Mesenchymal stem cell (in vitro differentiated cells and primary cell): ENCODE data around the gene RTN4IP1.

Experiments used
- DNase-seq: peaks from one replicate; pipeline ENCODE4 v3.0.0-alpha.2; 2013
- H2AFZ ChIP-seq: one replicate; pipeline ENCODE4 v1.6.1; 2013; ENCODE audit warnings: low read depth, mild to moderate bottlenecking, control low read depth, inconsistent platforms, low read length, moderate library complexity
- H2AK5ac ChIP-seq: 2 replicates; pipeline ENCODE4 v1.6.1; 2013; ENCODE audit warnings: low read length, moderate library complexity, mild to moderate bottlenecking, inconsistent platforms; ENCODE audit not compliant: severe bottlenecking
- H2BK120ac ChIP-seq: one replicate; pipeline ENCODE4 v1.6.1; 2013; ENCODE audit warnings: low read depth, mild to moderate bottlenecking, inconsistent platforms, low read length, moderate library complexity
- H2BK12ac ChIP-seq, 2 experiments: one replicate each; pipeline ENCODE4 v1.6.1; 2013; ENCODE audit warnings: inconsistent platforms in 2 of 2, low read length in 2 of 2, mild to moderate bottlenecking in 2 of 2, moderate library complexity in 2 of 2, control low read depth in 1 of 2
- H2BK15ac ChIP-seq: one replicate; pipeline ENCODE4 v1.6.1; 2013; ENCODE audit warnings: mild to moderate bottlenecking, low read depth, inconsistent platforms; ENCODE audit not compliant: poor library complexity, severe bottlenecking
- H2BK5ac ChIP-seq: 2 replicates; pipeline ENCODE4 v1.6.1; 2013; ENCODE audit warnings: low read depth, mild to moderate bottlenecking, low read length, control low read depth, inconsistent platforms; ENCODE audit not compliant: poor library complexity, severe bottlenecking
- H3K14ac ChIP-seq, 2 experiments: one replicate each; pipeline ENCODE4 v1.6.1; 2013; ENCODE audit warnings: inconsistent platforms in 2 of 2, low read length in 2 of 2, control low read depth in 1 of 2, mild to moderate bottlenecking in 1 of 2, moderate library complexity in 1 of 2
- H3K18ac ChIP-seq, 2 experiments: one replicate each; pipeline ENCODE4 v1.6.1; 2013; ENCODE audit warnings: inconsistent platforms in 2 of 2, low read length in 2 of 2, control low read depth in 1 of 2, low read depth in 1 of 2, mild to moderate bottlenecking in 1 of 2
- H3K23ac ChIP-seq, 2 experiments: one replicate each; pipeline ENCODE4 v1.6.1; 2013; ENCODE audit warnings: inconsistent platforms in 2 of 2, low read length in 2 of 2, mild to moderate bottlenecking in 2 of 2, moderate library complexity in 2 of 2, control low read depth in 1 of 2
- H3K27ac ChIP-seq: 2 replicates; pipeline ENCODE4 v1.5.1; 2013; ENCODE audit warnings: mild to moderate bottlenecking, moderate library complexity, low read length, control low read depth, inconsistent platforms; ENCODE audit not compliant: poor library complexity, severe bottlenecking
- H3K27me3 ChIP-seq, 2 experiments: 2 replicates each; pipeline versions ENCODE4 v1.6.1 to v1.7.0; 2013; ENCODE audit warnings: low read length in 2 of 2, mild to moderate bottlenecking in 2 of 2, moderate library complexity in 2 of 2, control low read depth in 1 of 2, inconsistent platforms in 1 of 2; ENCODE audit not compliant: control insufficient read depth in 1 of 2, insufficient read depth in 1 of 2
- H3K36me3 ChIP-seq, 2 experiments: 2 replicates each; pipeline versions ENCODE4 v1.6.1 to v1.7.0; 2013; ENCODE audit warnings: low read length in 2 of 2, control low read depth in 1 of 2, inconsistent platforms in 1 of 2, low read depth in 1 of 2, mild to moderate bottlenecking in 1 of 2; ENCODE audit not compliant: insufficient read depth in 2 of 2, control insufficient read depth in 1 of 2
- H3K4ac ChIP-seq, 2 experiments: one replicate each; pipeline ENCODE4 v1.6.1; 2013; ENCODE audit warnings: inconsistent platforms in 2 of 2, low read length in 2 of 2, mild to moderate bottlenecking in 2 of 2, moderate library complexity in 2 of 2, control low read depth in 1 of 2, low read depth in 1 of 2
- H3K4me1 ChIP-seq: 2 replicates; pipeline ENCODE4 v1.6.1; 2013; ENCODE audit warnings: low read depth, low read length, control low read depth; ENCODE audit not compliant: control insufficient read depth, insufficient read depth
- H3K4me2 ChIP-seq: 2 replicates; pipeline ENCODE4 v1.6.1; 2013; ENCODE audit warnings: low read length, mild to moderate bottlenecking, inconsistent platforms; ENCODE audit not compliant: poor library complexity, severe bottlenecking
- H3K4me3 ChIP-seq, 2 experiments: 2 replicates each; pipeline versions ENCODE4 v1.5.1 to v1.7.0; 2013; ENCODE audit warnings: low read length in 2 of 2, mild to moderate bottlenecking in 2 of 2, control low read depth in 1 of 2, low read depth in 1 of 2; ENCODE audit not compliant: insufficient read depth in 1 of 2
- H3K79me1 ChIP-seq: replicated peaks from 2 replicates; pipeline ENCODE4 v1.6.1; 2013; ENCODE audit warnings: mild to moderate bottlenecking, control low read depth, low read length, inconsistent platforms; ENCODE audit not compliant: poor library complexity, severe bottlenecking
- H3K9ac ChIP-seq: 2 replicates; pipeline ENCODE4 v1.7.0; 2013; ENCODE audit warnings: mild to moderate bottlenecking, low read length, moderate library complexity
- H3K9me3 ChIP-seq: 2 replicates; pipeline ENCODE4 v1.7.0; 2013; ENCODE audit warnings: mild to moderate bottlenecking, low read length; ENCODE audit not compliant: control insufficient read depth
- H4K8ac ChIP-seq: one replicate; pipeline ENCODE4 v1.6.1; 2013; ENCODE audit warnings: inconsistent platforms, mild to moderate bottlenecking, low read length, moderate library complexity
- H4K91ac ChIP-seq: one replicate; pipeline ENCODE4 v1.6.1; 2013; ENCODE audit warnings: mild to moderate bottlenecking, low read length, inconsistent platforms
- WGBS: methylation state at CpG from one replicate; pipeline ENCODE4 v1.1.7; 2013; ENCODE audit warnings: mixed read lengths; 5-methylcytosine and 5-hydroxymethylcytosine counted together

Gene RTN4IP1

DNA sequence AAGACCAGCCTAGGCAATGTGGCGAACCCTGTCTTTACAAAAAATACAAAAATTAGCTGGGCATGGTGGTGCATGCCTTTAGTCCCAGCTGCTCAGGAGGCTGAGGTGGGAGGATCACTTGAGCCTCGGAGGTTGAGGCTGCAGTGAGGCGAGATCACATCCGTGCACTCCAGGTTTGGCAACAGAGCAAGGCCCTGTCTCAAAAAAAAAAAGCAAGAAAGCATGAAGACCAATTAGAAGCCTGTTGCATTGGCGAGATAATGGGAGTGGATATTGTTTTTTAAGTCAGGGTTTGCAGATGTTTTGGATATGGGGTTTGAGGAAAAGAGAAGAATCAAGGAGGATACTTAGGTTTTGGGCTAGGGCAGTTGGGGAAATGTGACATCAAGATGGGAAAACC is 5.3 kb upstream of the RTN4IP1 start:
- Histone ChIP-seq H3K9me3 (no peaks in the 10 kb centered on the region), H3K4me1 (peaks cover 1% of the 10 kb centered on the region), H3K23ac (no peak overlapping the region), H2AK5ac (no peak overlapping the region), H3K36me3 (no peaks in the 10 kb centered on the region), H3K18ac (no peak overlapping the region), H3K4ac (no peak overlapping the region), H3K79me1 (peaks cover 21% of the 10 kb centered on the region), H3K4me2 (no peak overlapping the region), H4K91ac (no peak overlapping the region), H4K8ac (no peak overlapping the region), H3K9ac (no peak overlapping the region), H2AFZ (no peak overlapping the region), H2BK5ac (no peak overlapping the region), H2BK15ac (no peak overlapping the region), H3K14ac (no peak overlapping the region), H3K27ac (no peak overlapping the region), H3K27me3 (no peaks in the 10 kb centered on the region), H2BK12ac (no peak overlapping the region), H2BK120ac (no peak overlapping the region), H3K4me3 (no peak overlapping the region)
- DNase-seq, result no peak
- 96% methylated on average over 5 of the region's 5 CpGs for WGBS

DNA sequence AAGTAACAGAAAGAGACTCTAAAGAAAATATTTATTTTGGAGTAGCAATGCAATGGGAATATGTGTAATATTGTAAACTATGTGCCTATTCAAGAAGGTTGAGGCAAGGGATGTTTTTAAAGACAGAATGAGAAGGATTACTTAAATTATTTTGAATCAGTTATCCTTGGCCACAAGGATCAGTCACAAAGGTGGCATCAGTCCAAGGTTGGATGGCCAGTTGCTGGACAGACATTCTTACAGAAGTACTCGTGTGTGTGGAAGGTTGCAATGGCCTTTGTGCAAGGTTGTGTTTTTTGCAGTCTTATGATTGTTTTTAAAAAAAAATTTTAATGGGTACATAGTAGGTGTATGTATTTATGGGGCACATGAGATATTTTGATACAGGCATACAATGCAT is 2.0 kb upstream of the RTN4IP1 start:
- Histone ChIP-seq H2BK5ac (no peak overlapping the region), H3K9ac (no peak overlapping the region), H3K4me1 (no peaks in the 10 kb centered on the region), H2BK120ac (no peak overlapping the region), H4K91ac (no peak overlapping the region), H3K79me1 (peaks cover 13% of the 10 kb centered on the region), H2BK15ac (no peak overlapping the region), H3K9me3 (no peaks in the 10 kb centered on the region), H3K36me3 (no peaks in the 10 kb centered on the region), H3K18ac (no peak overlapping the region), H3K27me3 (no peaks in the 10 kb centered on the region), H3K4me3 (no peak overlapping the region), H3K23ac (no peak overlapping the region), H3K27ac (no peak overlapping the region), H3K14ac (no peak overlapping the region), H3K4me2 (no peak overlapping the region), H4K8ac (no peak overlapping the region), H3K4ac (no peak overlapping the region), H2BK12ac (no peak overlapping the region), H2AFZ (no peak overlapping the region), H2AK5ac (no peak overlapping the region)
- DNase-seq, result no peak
- WGBS, result 94% methylated on average over 1 of the region's 1 CpG

DNA sequence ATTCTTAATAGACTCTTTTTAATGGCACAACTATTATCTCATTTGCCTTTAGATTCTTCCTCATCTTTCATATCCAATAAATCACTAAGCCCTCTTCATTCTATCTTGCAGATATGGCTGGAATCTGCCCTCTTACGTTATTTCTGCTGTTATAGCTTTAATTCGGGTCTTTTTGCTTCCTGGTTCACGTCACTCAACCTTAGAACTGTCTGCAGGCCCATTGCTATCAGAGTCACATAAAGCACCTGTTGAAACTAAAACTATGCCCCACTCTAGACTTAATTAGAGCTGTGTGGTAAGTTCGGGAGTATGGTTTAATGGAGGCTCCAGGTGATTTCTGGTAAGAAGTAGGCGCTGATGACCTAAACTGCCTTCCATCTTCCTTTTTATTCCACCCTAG is 1.1 kb upstream of the RTN4IP1 start:
- no peaks in the 10 kb centered on the region for H3K9me3 ChIP-seq
- H3K23ac ChIP-seq, result no peak overlapping the region
- H3K18ac ChIP-seq, result no peak overlapping the region
- no peaks in the 10 kb centered on the region for H3K36me3 ChIP-seq
- peak overlapping the region; percentile 100 for H3K9ac ChIP-seq
- no peaks in the 10 kb centered on the region for H3K27me3 ChIP-seq
- no peaks in the 10 kb centered on the region for H3K4me1 ChIP-seq
- no peak overlapping the region for H4K91ac ChIP-seq
- H3K14ac ChIP-seq, result no peak overlapping the region
- peak overlapping the region; percentile 82 for H3K4me2 ChIP-seq
- H2BK15ac ChIP-seq, result no peak overlapping the region
- H2BK5ac ChIP-seq, result no peak overlapping the region
- no peak overlapping the region for H3K4ac ChIP-seq
- H3K4me3 ChIP-seq, result peak overlapping the region in 1 of 2 experiments; percentile 100
- H4K8ac ChIP-seq, result no peak overlapping the region
- H2AFZ ChIP-seq, result no peak overlapping the region
- no peak for DNase-seq
- 75% methylated on average over 5 of the region's 5 CpGs for WGBS
- H2BK12ac ChIP-seq, result no peak overlapping the region
- H3K27ac ChIP-seq, result no peak overlapping the region
- no peak overlapping the region for H2BK120ac ChIP-seq
- H2AK5ac ChIP-seq, result no peak overlapping the region
- peaks cover 13% of the 10 kb centered on the region for H3K79me1 ChIP-seq

DNA sequence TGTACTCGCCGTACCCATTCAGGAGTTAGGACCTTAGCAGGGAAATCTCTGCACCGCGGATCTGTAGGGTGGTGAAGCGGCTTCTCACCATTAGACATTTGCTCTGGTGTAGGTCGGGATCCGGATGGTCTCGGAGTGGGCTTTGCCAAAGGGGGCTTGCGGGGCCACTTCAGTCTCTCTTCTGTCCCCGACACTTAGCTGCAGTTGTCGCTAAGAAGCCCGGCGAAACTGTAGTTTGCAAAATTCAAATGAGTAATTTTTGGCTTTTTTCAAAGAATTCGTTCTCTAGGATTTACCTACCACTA is 513 bp upstream of the RTN4IP1 start:
- Histone ChIP-seq H3K9me3 (no peaks in the 10 kb centered on the region), H3K4me1 (no peaks in the 10 kb centered on the region), H3K23ac (no peak overlapping the region), H3K27me3 (no peaks in the 10 kb centered on the region), H2BK15ac (no peak overlapping the region), H2AK5ac (no peak overlapping the region), H2BK120ac (no peak overlapping the region), H4K91ac (peak overlapping the region; percentile 18), H2AFZ (peak overlapping the region; percentile 56), H3K4me2 (peak overlapping the region; percentile 82), H2BK5ac (peak overlapping the region; percentile 9), H2BK12ac (no peak overlapping the region), H3K79me1 (peaks cover 16% of the 10 kb centered on the region), H3K36me3 (no peaks in the 10 kb centered on the region), H4K8ac (peak overlapping the region; percentile 77), H3K4ac (peak overlapping the region; percentile 39 to 81), H3K9ac (peak overlapping the region; percentile 100), H3K4me3 (peak overlapping the region; percentile 67 to 100), H3K14ac (no peak overlapping the region), H3K18ac (peak overlapping the region; percentile 5 to 34), H3K27ac (peak overlapping the region; percentile 36)
- WGBS, result 3% methylated on average over 9 of the region's 14 CpGs
- DNase-seq, result no peak
